OCI-LY1 (cell line): ENCODE measurements around the gene CACNG1.

Source experiments
- EZH2 ChIP-seq: fragments of 200-600 bp; sonication (generic), shearing (Covaris generic); IDR thresholded peaks from 2 replicates; pipeline ENCODE4 v1.8.0; 2017; ENCODE audit warnings: borderline replicate concordance, mixed run types, mild to moderate bottlenecking, antibody characterized with exemption, low read length, moderate library complexity, mixed read lengths
- TF ChIP-seq, protein P1 (sequence below): fragments of 200-600 bp; sonication (generic), shearing (Covaris generic); IDR thresholded peaks from 2 replicates; pipeline ENCODE4 v1.5.1; 2017; ENCODE audit warnings: mild to moderate bottlenecking, antibody characterized with exemption, low read length, moderate library complexity, mixed read lengths

DNA sequence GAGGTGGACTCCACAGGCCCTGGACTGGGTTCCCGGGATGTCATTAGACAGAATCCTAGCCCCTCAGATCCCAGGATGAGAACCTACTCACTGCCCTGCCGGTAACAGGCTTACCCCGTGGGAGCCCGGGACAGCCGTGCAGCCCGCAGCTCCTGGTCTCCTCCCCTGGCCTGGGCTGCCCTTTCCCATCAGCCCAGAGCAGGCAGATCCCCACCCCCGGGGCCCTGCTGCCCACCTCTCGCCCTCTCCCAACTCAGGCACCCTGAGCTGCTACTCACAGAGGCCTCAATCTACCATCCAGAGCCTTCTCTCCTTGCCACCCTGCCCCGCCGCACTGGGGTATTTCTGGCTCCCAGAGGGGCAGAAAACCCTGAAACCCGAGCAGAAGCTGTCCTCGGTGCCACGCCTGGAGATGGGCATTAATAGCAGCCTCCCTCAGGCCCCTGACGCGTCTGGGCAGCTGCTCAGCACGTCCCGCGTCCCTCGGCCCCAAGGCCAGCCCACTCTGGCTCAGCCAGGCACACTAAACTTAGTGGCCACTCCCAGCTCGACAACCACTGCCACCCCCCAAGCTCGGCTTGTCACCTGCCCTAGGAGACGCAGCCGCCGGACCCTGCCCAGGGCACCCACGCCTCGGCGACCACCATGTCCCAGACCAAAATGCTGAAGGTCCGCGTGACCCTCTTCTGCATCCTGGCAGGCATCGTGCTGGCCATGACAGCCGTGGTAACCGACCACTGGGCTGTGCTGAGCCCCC, at the start of gene CACNG1:
- TF ChIP-seq, protein P1, sequence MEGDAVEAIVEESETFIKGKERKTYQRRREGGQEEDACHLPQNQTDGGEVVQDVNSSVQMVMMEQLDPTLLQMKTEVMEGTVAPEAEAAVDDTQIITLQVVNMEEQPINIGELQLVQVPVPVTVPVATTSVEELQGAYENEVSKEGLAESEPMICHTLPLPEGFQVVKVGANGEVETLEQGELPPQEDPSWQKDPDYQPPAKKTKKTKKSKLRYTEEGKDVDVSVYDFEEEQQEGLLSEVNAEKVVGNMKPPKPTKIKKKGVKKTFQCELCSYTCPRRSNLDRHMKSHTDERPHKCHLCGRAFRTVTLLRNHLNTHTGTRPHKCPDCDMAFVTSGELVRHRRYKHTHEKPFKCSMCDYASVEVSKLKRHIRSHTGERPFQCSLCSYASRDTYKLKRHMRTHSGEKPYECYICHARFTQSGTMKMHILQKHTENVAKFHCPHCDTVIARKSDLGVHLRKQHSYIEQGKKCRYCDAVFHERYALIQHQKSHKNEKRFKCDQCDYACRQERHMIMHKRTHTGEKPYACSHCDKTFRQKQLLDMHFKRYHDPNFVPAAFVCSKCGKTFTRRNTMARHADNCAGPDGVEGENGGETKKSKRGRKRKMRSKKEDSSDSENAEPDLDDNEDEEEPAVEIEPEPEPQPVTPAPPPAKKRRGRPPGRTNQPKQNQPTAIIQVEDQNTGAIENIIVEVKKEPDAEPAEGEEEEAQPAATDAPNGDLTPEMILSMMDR = no peak
- TF ChIP-seq EZH2 = no peak
